Endothelial cell of umbilical vein (primary cell): Measurements from ENCODE around the gene SLC12A7.

Experiments
- EZH2 ChIP-seq: IDR thresholded peaks from 2 replicates; pipeline ENCODE4 v1.6.1; 2012; ENCODE audit warnings: borderline replicate concordance, low read depth, mild to moderate bottlenecking, moderate library complexity, low read length, inconsistent platforms; ENCODE audit not compliant: severe bottlenecking
- GATA2 ChIP-seq: IDR thresholded peaks from 2 replicates; pipeline ENCODE4 v1.7.0; 2011; ENCODE audit warnings: low read depth, mild to moderate bottlenecking, moderate library complexity, mixed read lengths, low read length; ENCODE audit not compliant: insufficient read length, insufficient read depth
- POLR2A ChIP-seq: IDR thresholded peaks from 2 replicates; pipeline ENCODE4 v1.6.1; 2012; ENCODE audit warnings: low read depth, mild to moderate bottlenecking, control low read depth, low read length
- POLR2AphosphoS5 ChIP-seq: IDR thresholded peaks from 2 replicates; pipeline ENCODE4 v1.6.1; 2012; ENCODE audit warnings: low read depth, mild to moderate bottlenecking, control low read depth, low read length, moderate library complexity; ENCODE audit not compliant: insufficient read depth
- TF ChIP-seq, protein P1 (sequence below), 2 donors: IDR thresholded peaks; 1 replicate in 1 of 2; 2 replicates in 1 of 2; pipeline ENCODE4 v1.5.1; 2011; ENCODE audit warnings: low read length in 2 of 2, mild to moderate bottlenecking in 2 of 2, moderate library complexity in 2 of 2, control low read depth in 1 of 2, inconsistent platforms in 1 of 2, low read depth in 1 of 2; ENCODE audit not compliant: insufficient read depth in 1 of 2; ENCODE audit errors: extremely low read depth in 1 of 2
- TF ChIP-seq, protein P2 (sequence below): IDR thresholded peaks from 2 replicates; pipeline ENCODE4 v1.6.1; 2011; ENCODE audit not compliant: insufficient read depth, insufficient read length

DNA sequence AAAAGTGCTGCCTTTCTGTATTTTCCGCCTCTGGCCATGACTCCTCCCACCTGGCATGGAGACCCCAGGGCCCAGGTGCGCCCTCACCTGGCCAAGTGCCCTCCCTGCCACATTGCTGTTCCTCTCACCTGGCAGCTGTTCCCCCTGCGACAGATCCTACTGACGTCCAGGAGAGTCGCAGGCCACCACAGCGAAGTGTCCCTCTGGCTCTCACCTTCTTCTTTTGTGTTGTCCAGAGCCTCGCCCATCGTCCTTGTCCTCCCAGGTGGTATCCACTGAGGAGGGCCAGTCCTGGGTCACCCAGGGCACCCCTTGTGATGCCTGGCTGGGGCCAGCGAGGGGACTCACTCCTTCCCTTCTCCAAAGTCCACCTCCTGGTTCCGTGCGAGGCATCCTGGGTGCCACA lies 100.6 kb downstream of the SLC12A7 start:
- TF ChIP-seq, protein P1, sequence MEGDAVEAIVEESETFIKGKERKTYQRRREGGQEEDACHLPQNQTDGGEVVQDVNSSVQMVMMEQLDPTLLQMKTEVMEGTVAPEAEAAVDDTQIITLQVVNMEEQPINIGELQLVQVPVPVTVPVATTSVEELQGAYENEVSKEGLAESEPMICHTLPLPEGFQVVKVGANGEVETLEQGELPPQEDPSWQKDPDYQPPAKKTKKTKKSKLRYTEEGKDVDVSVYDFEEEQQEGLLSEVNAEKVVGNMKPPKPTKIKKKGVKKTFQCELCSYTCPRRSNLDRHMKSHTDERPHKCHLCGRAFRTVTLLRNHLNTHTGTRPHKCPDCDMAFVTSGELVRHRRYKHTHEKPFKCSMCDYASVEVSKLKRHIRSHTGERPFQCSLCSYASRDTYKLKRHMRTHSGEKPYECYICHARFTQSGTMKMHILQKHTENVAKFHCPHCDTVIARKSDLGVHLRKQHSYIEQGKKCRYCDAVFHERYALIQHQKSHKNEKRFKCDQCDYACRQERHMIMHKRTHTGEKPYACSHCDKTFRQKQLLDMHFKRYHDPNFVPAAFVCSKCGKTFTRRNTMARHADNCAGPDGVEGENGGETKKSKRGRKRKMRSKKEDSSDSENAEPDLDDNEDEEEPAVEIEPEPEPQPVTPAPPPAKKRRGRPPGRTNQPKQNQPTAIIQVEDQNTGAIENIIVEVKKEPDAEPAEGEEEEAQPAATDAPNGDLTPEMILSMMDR (IDR thresholded peaks at IDR 0.05; ENCODE audit: extremely low read depth in 1 of 2, insufficient read depth in 1 of 2, low read depth in 1 of 2, low read length in 2 of 2), result peak in 1 of 2 donors; percentile 52
- TF ChIP-seq, protein P2, sequence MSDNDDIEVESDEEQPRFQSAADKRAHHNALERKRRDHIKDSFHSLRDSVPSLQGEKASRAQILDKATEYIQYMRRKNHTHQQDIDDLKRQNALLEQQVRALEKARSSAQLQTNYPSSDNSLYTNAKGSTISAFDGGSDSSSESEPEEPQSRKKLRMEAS, result no peak
- TF ChIP-seq POLR2AphosphoS5, result no peak
- TF ChIP-seq POLR2A, result no peak
- no peak for TF ChIP-seq GATA2
- TF ChIP-seq EZH2, result no peak
